Mesendoderm (in vitro differentiated cells): ENCODE measurements around the gene NOTCH4.

ENCODE experiments used
- DNase-seq: peaks from one replicate; pipeline ENCODE4 v3.0.0; 2013
- H2AK5ac ChIP-seq: 2 replicates; pipeline ENCODE4 v1.6.1; 2013; ENCODE audit warnings: low read length, inconsistent platforms
- H2BK120ac ChIP-seq: 2 replicates; pipeline ENCODE4 v1.6.1; 2013; ENCODE audit warnings: low read depth, mild to moderate bottlenecking, low read length, moderate library complexity, mixed read lengths
- H2BK15ac ChIP-seq: replicated peaks from 2 replicates; pipeline ENCODE4 v1.6.1; 2013; ENCODE audit warnings: low read depth, mild to moderate bottlenecking, moderate library complexity
- H2BK5ac ChIP-seq: 2 replicates; pipeline ENCODE4 v1.6.1; 2013; ENCODE audit warnings: low read length, inconsistent platforms
- H3K18ac ChIP-seq: 2 replicates; pipeline ENCODE4 v1.6.1; 2013; ENCODE audit warnings: mild to moderate bottlenecking, low read length, mixed read lengths
- H3K23ac ChIP-seq: one replicate; pipeline ENCODE4 v1.6.1; 2013; ENCODE audit warnings: low read length
- H3K27ac ChIP-seq: 2 replicates; pipeline ENCODE4 v1.5.1; 2013; ENCODE audit warnings: low read depth, mild to moderate bottlenecking, inconsistent platforms, low read length, moderate library complexity
- H3K27me3 ChIP-seq: 2 replicates; pipeline ENCODE4 v1.6.1; 2013; ENCODE audit warnings: low read length, control low read depth, mild to moderate bottlenecking, inconsistent platforms; ENCODE audit not compliant: insufficient read depth, poor library complexity
- H3K36me3 ChIP-seq: 2 replicates; pipeline ENCODE4 v1.6.1; 2013; ENCODE audit warnings: low read length, inconsistent platforms; ENCODE audit not compliant: control insufficient read depth, insufficient read depth
- H3K4ac ChIP-seq: one replicate; pipeline ENCODE4 v1.6.1; 2013; ENCODE audit warnings: low read depth, mild to moderate bottlenecking, low read length, moderate library complexity
- H3K4me1 ChIP-seq: 2 replicates; pipeline ENCODE4 v1.6.1; 2013; ENCODE audit warnings: low read depth, low read length, inconsistent platforms; ENCODE audit not compliant: control insufficient read depth
- H3K4me2 ChIP-seq: 2 replicates; pipeline ENCODE4 v1.6.1; 2013; ENCODE audit warnings: low read length
- H3K4me3 ChIP-seq: 2 replicates; pipeline ENCODE4 v1.5.1; 2013; ENCODE audit warnings: mild to moderate bottlenecking, low read length
- H3K56ac ChIP-seq: one replicate; pipeline ENCODE4 v1.6.1; 2013; ENCODE audit warnings: low read length
- H3K79me1 ChIP-seq: 2 replicates; pipeline ENCODE4 v1.6.1; 2013; ENCODE audit warnings: low read length, inconsistent platforms
- H3K79me2 ChIP-seq: 2 replicates; pipeline ENCODE4 v1.6.1; 2013; ENCODE audit warnings: mild to moderate bottlenecking, low read length; ENCODE audit not compliant: control insufficient read depth, insufficient read depth
- H3K9ac ChIP-seq: 2 replicates; pipeline ENCODE4 v1.6.1; 2013; ENCODE audit warnings: low read length, inconsistent platforms
- H4K5ac ChIP-seq: one replicate; pipeline ENCODE4 v1.6.1; 2013; ENCODE audit warnings: low read length
- H4K8ac ChIP-seq: one replicate; pipeline ENCODE4 v1.6.1; 2013; ENCODE audit warnings: low read depth, mild to moderate bottlenecking, control low read depth, low read length, moderate library complexity
- WGBS: extraction: QIAGEN DNeasy Blood & Tissue Kit; methylation state at CpG from one replicate; pipeline ENCODE4 v1.1.7; 2013; ENCODE audit warnings: low lambda C conversion rate, missing lambda C conversion rate; ENCODE audit not compliant: insufficient coverage; ENCODE audit errors: extremely low coverage; 5-methylcytosine and 5-hydroxymethylcytosine counted together

Gene NOTCH4

DNA sequence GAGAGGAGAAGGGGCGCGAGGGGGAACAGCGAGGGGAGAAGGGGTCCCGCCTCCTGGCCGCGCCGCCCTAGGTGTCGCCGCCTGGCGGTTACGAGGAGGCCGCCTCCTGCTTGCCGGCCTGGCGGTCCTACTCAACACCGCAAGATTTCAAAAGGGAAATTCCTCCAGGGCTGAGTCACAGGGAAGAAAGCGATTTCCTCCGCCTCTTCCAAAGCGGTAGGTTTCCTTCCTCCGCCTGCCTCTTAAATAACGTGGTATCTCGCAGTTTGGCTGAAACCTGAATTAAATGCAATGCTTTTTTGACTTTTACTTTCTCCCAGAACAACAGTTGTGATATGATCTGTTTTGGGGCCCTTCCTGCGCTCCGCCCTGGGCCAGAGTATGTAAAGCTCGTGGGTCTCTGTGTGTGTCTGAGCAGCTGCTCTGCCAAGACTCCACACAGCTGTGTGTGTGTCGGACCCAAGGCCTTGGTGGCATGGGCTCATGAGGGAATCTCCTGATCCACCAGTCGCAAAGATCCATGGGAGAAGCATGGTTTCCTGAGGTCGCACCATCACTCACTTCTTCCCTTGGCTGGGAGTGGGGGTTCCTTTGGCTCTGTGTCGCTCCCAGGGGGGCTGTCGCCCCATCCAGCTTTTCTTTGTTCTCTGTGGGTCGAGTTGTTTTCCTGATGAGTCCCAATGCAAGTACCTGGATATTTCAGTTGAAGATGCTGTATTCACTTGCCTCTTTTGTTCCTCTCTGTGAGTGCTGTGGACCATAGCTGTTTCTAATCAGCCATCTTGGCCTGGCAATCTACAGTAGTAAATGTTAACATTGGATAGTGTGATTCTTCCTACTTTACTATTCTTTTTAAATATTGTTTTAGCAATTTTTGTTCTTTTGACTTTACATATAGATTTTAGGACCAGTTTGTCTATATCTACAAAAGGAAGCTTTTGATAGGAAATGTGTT is 31.6 kb upstream of the NOTCH4 start:
- Histone ChIP-seq H3K23ac (no peak overlapping the region), H4K5ac (no peak overlapping the region), H3K9ac (peak overlapping the region; percentile 69), H3K36me3 (no peaks in the 10 kb centered on the region), H2BK15ac (no peak overlapping the region), H4K8ac (no peak overlapping the region), H2AK5ac (no peak overlapping the region), H3K4me2 (peak overlapping the region; percentile 32), H3K27ac (no peak overlapping the region), H3K27me3 (no peaks in the 10 kb centered on the region), H3K18ac (peak overlapping the region; percentile 62), H3K79me2 (no peaks in the 10 kb centered on the region), H3K4me3 (peak overlapping the region; percentile 10), H2BK120ac (no peak overlapping the region), H3K4me1 (no peaks in the 10 kb centered on the region), H2BK5ac (peak overlapping the region; percentile 30), H3K56ac (peak overlapping the region; percentile 84), H3K79me1 (no peaks in the 10 kb centered on the region), H3K4ac (peak overlapping the region; percentile 49)
- DNase-seq, result peak; percentile 97
- no CpG with 5 or more reads among the region's 30 CpGs for WGBS

DNA sequence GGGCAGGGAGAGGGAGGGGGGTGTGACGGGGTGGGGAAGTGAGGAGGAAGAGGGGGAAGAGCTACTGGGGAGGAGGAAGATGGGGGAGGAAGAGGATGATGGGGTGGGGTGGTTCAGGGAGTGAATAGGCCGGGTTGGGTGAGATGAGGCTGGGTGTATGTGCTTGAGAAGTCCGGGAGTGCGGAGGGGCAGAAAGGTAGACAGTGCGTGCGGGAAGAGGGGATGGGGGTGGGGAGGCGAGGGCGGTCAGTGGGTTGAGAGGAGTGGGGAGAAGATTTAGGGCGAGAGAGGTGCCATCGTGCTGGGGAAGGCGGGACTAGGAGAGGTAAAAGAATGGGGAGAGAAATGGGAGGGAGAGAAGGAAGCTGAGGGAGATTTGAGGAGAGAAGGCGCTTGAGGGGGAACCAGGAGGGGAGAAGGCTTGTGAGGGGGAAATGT is 30.9 kb upstream of the NOTCH4 start:
- no peak overlapping the region for H3K23ac ChIP-seq
- H4K5ac ChIP-seq, result no peak overlapping the region
- H2BK15ac ChIP-seq, result no peak overlapping the region
- H2BK120ac ChIP-seq, result no peak overlapping the region
- no peak overlapping the region for H3K27ac ChIP-seq
- H3K4me3 ChIP-seq, result peak overlapping the region; percentile 10
- no CpG with 5 or more reads among the region's 12 CpGs for WGBS
- peak overlapping the region; percentile 32 for H3K4me2 ChIP-seq
- no peak overlapping the region for H3K18ac ChIP-seq
- no peaks in the 10 kb centered on the region for H3K79me2 ChIP-seq
- no peak overlapping the region for H2BK5ac ChIP-seq
- no peaks in the 10 kb centered on the region for H3K27me3 ChIP-seq
- H4K8ac ChIP-seq, result no peak overlapping the region
- H3K4ac ChIP-seq, result no peak overlapping the region
- no peaks in the 10 kb centered on the region for H3K79me1 ChIP-seq
- peak overlapping the region; percentile 83 for H3K56ac ChIP-seq
- no peak overlapping the region for H2AK5ac ChIP-seq
- H3K36me3 ChIP-seq, result no peaks in the 10 kb centered on the region
- H3K9ac ChIP-seq, result peak overlapping the region; percentile 69
- H3K4me1 ChIP-seq, result no peaks in the 10 kb centered on the region
- DNase-seq, result no peak

DNA sequence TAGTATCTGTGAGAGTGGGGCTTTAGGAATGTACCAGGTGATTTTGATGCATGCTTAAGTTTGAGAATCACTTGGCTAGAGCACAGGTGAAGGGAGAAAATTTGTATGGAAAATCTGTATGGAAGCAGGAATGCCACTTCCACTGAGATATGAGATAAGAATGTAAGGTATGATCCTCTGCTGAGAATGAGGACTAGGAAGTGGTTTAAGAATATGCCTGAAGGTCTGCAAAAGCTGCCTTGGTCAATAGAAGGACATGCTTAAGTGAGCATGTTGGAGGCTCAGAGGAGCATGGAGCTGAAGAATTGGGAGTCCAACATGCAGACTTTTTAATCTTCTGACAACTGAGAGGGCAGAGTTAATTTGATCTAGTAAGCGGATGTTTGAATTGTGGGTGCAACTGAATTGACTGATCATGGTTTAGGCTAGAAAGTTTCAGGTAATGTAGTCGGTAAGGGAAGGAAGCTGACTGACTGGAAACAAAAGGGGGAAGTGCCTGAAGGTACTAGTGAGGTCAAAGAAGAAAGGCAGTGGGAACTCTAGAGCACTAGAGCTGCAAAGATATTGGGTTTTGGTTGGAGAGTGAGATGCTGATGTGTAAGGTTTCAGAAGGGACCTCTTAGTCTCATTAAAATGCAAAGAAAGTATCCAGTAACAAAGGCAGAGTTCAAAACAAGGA is 28.6 kb upstream of the NOTCH4 start:
- Histone ChIP-seq H2BK15ac (no peak overlapping the region), H3K9ac (no peak overlapping the region), H3K56ac (no peak overlapping the region), H3K23ac (no peak overlapping the region), H3K4me1 (no peaks in the 10 kb centered on the region), H4K5ac (no peak overlapping the region), H3K4me3 (no peak overlapping the region), H3K4me2 (no peak overlapping the region), H3K4ac (no peak overlapping the region), H3K79me2 (no peaks in the 10 kb centered on the region), H2BK120ac (no peak overlapping the region), H2BK5ac (no peak overlapping the region), H3K27me3 (no peaks in the 10 kb centered on the region), H4K8ac (no peak overlapping the region), H2AK5ac (no peak overlapping the region), H3K79me1 (no peaks in the 10 kb centered on the region), H3K27ac (no peak overlapping the region), H3K36me3 (no peaks in the 10 kb centered on the region), H3K18ac (no peak overlapping the region)
- WGBS, result no CpG with 5 or more reads among the region's 2 CpGs
- DNase-seq, result no peak

DNA sequence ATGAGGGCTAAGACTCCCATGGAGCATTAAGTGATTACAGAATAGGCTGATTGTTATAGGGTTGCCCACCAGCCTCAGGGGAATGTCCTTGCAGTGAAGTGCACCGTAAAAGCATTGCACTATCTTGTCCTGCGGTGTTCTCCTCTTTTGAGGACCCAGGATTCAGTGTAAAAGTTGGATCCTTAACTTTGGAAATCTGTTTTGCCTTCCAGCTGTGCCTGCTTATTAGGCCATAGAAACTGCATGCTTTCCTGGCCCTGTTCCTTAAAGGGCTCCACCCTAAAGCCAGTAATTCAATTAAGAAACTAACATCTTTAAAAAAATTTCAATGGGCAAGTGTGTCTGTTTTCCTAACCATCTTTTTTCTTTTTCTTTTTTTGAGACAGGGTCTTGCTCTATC is 25.4 kb upstream of the NOTCH4 start:
- no peak for DNase-seq
- H4K8ac ChIP-seq, result no peak overlapping the region
- H3K23ac ChIP-seq, result no peak overlapping the region
- H3K4me3 ChIP-seq, result no peak overlapping the region
- no peak overlapping the region for H3K4me2 ChIP-seq
- no peak overlapping the region for H3K56ac ChIP-seq
- no peak overlapping the region for H3K9ac ChIP-seq
- no peaks in the 10 kb centered on the region for H3K79me2 ChIP-seq
- no peaks in the 10 kb centered on the region for H3K79me1 ChIP-seq
- H2AK5ac ChIP-seq, result no peak overlapping the region
- WGBS, result no CpG with 5 or more reads among the region's 2 CpGs
- no peaks in the 10 kb centered on the region for H3K36me3 ChIP-seq
- no peak overlapping the region for H2BK15ac ChIP-seq
- no peak overlapping the region for H2BK5ac ChIP-seq
- no peak overlapping the region for H3K18ac ChIP-seq
- no peak overlapping the region for H2BK120ac ChIP-seq
- no peaks in the 10 kb centered on the region for H3K4me1 ChIP-seq
- H3K27me3 ChIP-seq, result no peaks in the 10 kb centered on the region
- no peak overlapping the region for H3K4ac ChIP-seq
- H3K27ac ChIP-seq, result no peak overlapping the region
- no peak overlapping the region for H4K5ac ChIP-seq

DNA sequence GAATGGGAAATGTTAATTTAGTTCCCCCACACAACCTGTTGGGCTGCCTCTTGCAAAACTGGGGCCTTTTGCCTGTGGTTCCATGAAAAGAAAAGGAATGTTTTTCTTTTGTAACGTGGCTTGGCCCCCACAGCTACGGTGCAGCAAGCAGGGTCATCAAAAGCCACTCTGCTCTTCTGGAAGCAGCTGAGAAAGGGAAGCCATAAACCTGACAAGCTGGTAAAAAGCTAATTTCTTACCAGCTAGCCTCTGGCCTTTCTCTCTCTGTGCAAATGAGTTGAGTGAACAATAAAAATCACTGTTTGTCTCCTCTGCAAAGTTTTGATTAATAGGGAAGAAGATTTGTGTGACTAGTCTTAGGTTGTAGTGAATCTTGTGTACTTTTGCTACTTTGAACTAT is 23.5 kb upstream of the NOTCH4 start:
- H3K4me1 ChIP-seq, result no peaks in the 10 kb centered on the region
- H3K27me3 ChIP-seq, result no peaks in the 10 kb centered on the region
- no peak overlapping the region for H2BK15ac ChIP-seq
- no peak overlapping the region for H3K56ac ChIP-seq
- WGBS, result no CpG with 5 or more reads among the region's 2 CpGs
- H3K9ac ChIP-seq, result no peak overlapping the region
- H3K4me2 ChIP-seq, result no peak overlapping the region
- no peak overlapping the region for H2AK5ac ChIP-seq
- H3K79me1 ChIP-seq, result no peaks in the 10 kb centered on the region
- H3K23ac ChIP-seq, result no peak overlapping the region
- H4K8ac ChIP-seq, result no peak overlapping the region
- H3K18ac ChIP-seq, result no peak overlapping the region
- no peak overlapping the region for H4K5ac ChIP-seq
- no peaks in the 10 kb centered on the region for H3K79me2 ChIP-seq
- no peak overlapping the region for H3K27ac ChIP-seq
- no peak overlapping the region for H2BK120ac ChIP-seq
- H3K4ac ChIP-seq, result no peak overlapping the region
- H3K4me3 ChIP-seq, result no peak overlapping the region
- DNase-seq, result no peak
- H2BK5ac ChIP-seq, result no peak overlapping the region
- no peaks in the 10 kb centered on the region for H3K36me3 ChIP-seq
